ENCODE data around the gene NEK1.

Gene NEK1

GRCh38 chr4:169611991-169612870 is at the start of gene NEK1:
Gene NEK1 (minus strand): TSS chr4:169612583. CDS start chr4:169602630, 9,953 bp downstream.
- in situ Hi-C loops (cut with MboI; ENCODE audit: low sequenced_read_pairs): loop anchor here (25.0 kb wide), 1 partner anchor 425 kb away; the partner anchor contains the start of gene MFAP3L

GRCh38 chr4:169661761-169662160 is 49.4 kb upstream of the NEK1 start:
- in situ Hi-C loops (cut with MboI; ENCODE audit: low sequenced_read_pairs): no loop called here

- in situ Hi-C loops (cut with MboI; ENCODE audit: low sequenced_read_pairs): no loop called here
These were observed 48.5 kb upstream of the NEK1 start for GRCh38 chr4:169660929-169661328.

GRCh38 chr4:169659716-169660670 is 47.6 kb upstream of the NEK1 start:
- in situ Hi-C loops (cut with MboI; ENCODE audit: low sequenced_read_pairs): no loop called here

GRCh38 chr4:169658975-169659715 is 46.8 kb upstream of the NEK1 start:
- in situ Hi-C loops (cut with MboI; ENCODE audit: low sequenced_read_pairs): no loop called here

- in situ Hi-C loops (cut with MboI; ENCODE audit: low sequenced_read_pairs): no loop called here
These were observed 45.8 kb upstream of the NEK1 start for GRCh38 chr4:169658196-169658595.

- in situ Hi-C loops (cut with MboI; ENCODE audit: low sequenced_read_pairs): no loop called here
These were observed 45.2 kb upstream of the NEK1 start for GRCh38 chr4:169657470-169658107.

- in situ Hi-C loops (cut with MboI; ENCODE audit: low sequenced_read_pairs): no loop called here
These were observed 43.0 kb upstream of the NEK1 start for GRCh38 chr4:169655401-169655800.

GRCh38 chr4:169652535-169652934 is 40.2 kb upstream of the NEK1 start:
- in situ Hi-C loops (cut with MboI; ENCODE audit: low sequenced_read_pairs): no loop called here

- in situ Hi-C loops (cut with MboI; ENCODE audit: low sequenced_read_pairs): no loop called here
These were observed 38.0 kb upstream of the NEK1 start for GRCh38 chr4:169650227-169650936.

- in situ Hi-C loops (cut with MboI; ENCODE audit: low sequenced_read_pairs): no loop called here
These were observed 37.3 kb upstream of the NEK1 start for GRCh38 chr4:169649545-169650226.

GRCh38 chr4:169645627-169646026 is 33.2 kb upstream of the NEK1 start:
- in situ Hi-C loops (cut with MboI; ENCODE audit: low sequenced_read_pairs): no loop called here

- in situ Hi-C loops (cut with MboI; ENCODE audit: low sequenced_read_pairs): no loop called here
These were observed 32.4 kb upstream of the NEK1 start for GRCh38 chr4:169644802-169645201.

- in situ Hi-C loops (cut with MboI; ENCODE audit: low sequenced_read_pairs): no loop called here
These were observed 28.0 kb upstream of the NEK1 start for GRCh38 chr4:169640261-169640870.

- in situ Hi-C loops (cut with MboI; ENCODE audit: low sequenced_read_pairs): no loop called here
These were observed 22.6 kb upstream of the NEK1 start for GRCh38 chr4:169634975-169635374.

GRCh38 chr4:169632896-169633295 is 20.5 kb upstream of the NEK1 start:
- in situ Hi-C loops (cut with MboI; ENCODE audit: low sequenced_read_pairs): no loop called here

GRCh38 chr4:169630069-169630468 is 17.7 kb upstream of the NEK1 start:
- in situ Hi-C loops (cut with MboI; ENCODE audit: low sequenced_read_pairs): no loop called here

GRCh38 chr4:169628579-169628978 is 16.2 kb upstream of the NEK1 start:
- in situ Hi-C loops (cut with MboI; ENCODE audit: low sequenced_read_pairs): no loop called here

- in situ Hi-C loops (cut with MboI; ENCODE audit: low sequenced_read_pairs): no loop called here
These were observed 14.9 kb upstream of the NEK1 start for GRCh38 chr4:169627307-169627706.

Measured in HL-60/S4 treated with retinoic acid at 250 ng/mL for 4 days and 3 days (cell line).